Measurements from ENCODE around the gene PIERCE2. TPM values are rescaled to one million over a fixed set of nuclear protein-coding genes. Genes with fewer than 3 reads are reported as not detected.
A peak's percentile ranks its signal among the peaks of the same experiment; 100 is the strongest.
"Not testable (repeated sequence)": the region's sequence is repeated elsewhere in the genome, so short reads cannot be mapped to it uniquely, and the experiment has no call there.

Gene PIERCE2
- polyA plus RNA-seq, 2 donors: 0.73 to 2.1 TPM

- H3K4me1 ChIP-seq (ENCODE audit: control insufficient read depth in 2 of 2, insufficient read depth in 2 of 2, low read length in 1 of 2): no peaks in the 10 kb centered on the region
- H3K4me3 ChIP-seq (ENCODE audit: low read depth in 1 of 2, low read length in 2 of 2): no peak overlapping the region
- H3K27me3 ChIP-seq (ENCODE audit: control insufficient read depth in 1 of 2, insufficient read depth in 2 of 2, low read length in 2 of 2): no peaks in the 10 kb centered on the region
- no peaks in the 10 kb centered on the region for H3K9me3 ChIP-seq (ENCODE audit: control insufficient read depth in 2 of 2, insufficient read depth in 1 of 2, low read depth in 1 of 2, low read length in 1 of 2)
- no peaks in the 10 kb centered on the region for H3K36me3 ChIP-seq (ENCODE audit: control insufficient read depth in 2 of 2, insufficient read depth in 2 of 2, low read length in 1 of 2)
- no peak overlapping the region for H3K27ac ChIP-seq (ENCODE audit: low read depth in 2 of 2, low read length in 1 of 2)
Observed at GRCh38 chr15:55387027-55387426, 21.3 kb upstream of the PIERCE2 start.

GRCh38 chr15:55389264-55389607, 19.1 kb upstream of the PIERCE2 start:
- H3K27ac ChIP-seq (ENCODE audit: low read depth in 2 of 2, low read length in 1 of 2): no peak overlapping the region

DNA sequence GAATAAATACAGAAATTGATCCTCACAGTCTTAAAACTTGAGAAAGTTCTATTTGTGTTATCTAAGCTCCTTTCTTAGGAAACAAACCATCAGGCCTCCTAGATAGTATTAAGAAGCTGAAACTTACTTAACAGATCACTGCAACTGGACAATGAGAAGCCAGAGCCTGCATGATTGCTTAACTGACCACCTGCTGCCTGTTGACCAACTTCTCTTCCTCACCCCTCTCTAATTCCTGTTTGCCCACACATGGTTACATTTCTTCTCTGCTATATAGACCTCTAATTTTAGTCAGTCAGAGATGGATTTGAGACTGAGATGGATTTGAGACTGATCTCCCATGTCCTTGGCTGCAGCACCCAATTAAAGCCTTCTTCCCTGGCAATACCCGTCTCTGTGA, 13.6 kb upstream of the PIERCE2 start:
- Histone ChIP-seq H3K27me3 (ENCODE audit: control insufficient read depth in 1 of 2, insufficient read depth in 2 of 2, low read length in 2 of 2) (no peaks in the 10 kb centered on the region), H3K36me3 (ENCODE audit: control insufficient read depth in 2 of 2, insufficient read depth in 2 of 2, low read length in 1 of 2) (no peaks in the 10 kb centered on the region), H3K4me3 (ENCODE audit: low read depth in 1 of 2, low read length in 2 of 2) (no peak overlapping the region), H3K4me1 (ENCODE audit: control insufficient read depth in 2 of 2, insufficient read depth in 2 of 2, low read length in 1 of 2) (no peaks in the 10 kb centered on the region), H3K27ac (ENCODE audit: low read depth in 2 of 2, low read length in 1 of 2) (no peak overlapping the region), H3K9me3 (ENCODE audit: control insufficient read depth in 2 of 2, insufficient read depth in 1 of 2, low read depth in 1 of 2, low read length in 1 of 2) (no peaks in the 10 kb centered on the region)
- 95 to 97% methylated on average over 1 of the region's 1 CpG for WGBS, 2 donors

More at GRCh38 chr15:55389264-55389607, 19.1 kb upstream of the PIERCE2 start:
- Histone ChIP-seq H3K27me3 (ENCODE audit: control insufficient read depth in 1 of 2, insufficient read depth in 2 of 2, low read length in 2 of 2) (no peaks in the 10 kb centered on the region), H3K36me3 (ENCODE audit: control insufficient read depth in 2 of 2, insufficient read depth in 2 of 2, low read length in 1 of 2) (no peaks in the 10 kb centered on the region), H3K9me3 (ENCODE audit: control insufficient read depth in 2 of 2, insufficient read depth in 1 of 2, low read depth in 1 of 2, low read length in 1 of 2) (no peaks in the 10 kb centered on the region), H3K4me1 (ENCODE audit: control insufficient read depth in 2 of 2, insufficient read depth in 2 of 2, low read length in 1 of 2) (no peaks in the 10 kb centered on the region), H3K4me3 (ENCODE audit: low read depth in 1 of 2, low read length in 2 of 2) (no peak overlapping the region)

- no peak overlapping the region for H3K4me3 ChIP-seq (ENCODE audit: low read depth in 1 of 2, low read length in 2 of 2)
- no peaks in the 10 kb centered on the region for H3K36me3 ChIP-seq (ENCODE audit: control insufficient read depth in 2 of 2, insufficient read depth in 2 of 2, low read length in 1 of 2)
- no peak overlapping the region for H3K27ac ChIP-seq (ENCODE audit: low read depth in 2 of 2, low read length in 1 of 2)
- WGBS, 2 donors: 94 to 96% methylated on average over 5 of the region's 5 CpGs
- no peaks in the 10 kb centered on the region for H3K4me1 ChIP-seq (ENCODE audit: control insufficient read depth in 2 of 2, insufficient read depth in 2 of 2, low read length in 1 of 2)
- H3K9me3 ChIP-seq (ENCODE audit: control insufficient read depth in 2 of 2, insufficient read depth in 1 of 2, low read depth in 1 of 2, low read length in 1 of 2): no peaks in the 10 kb centered on the region
- H3K27me3 ChIP-seq (ENCODE audit: control insufficient read depth in 1 of 2, insufficient read depth in 2 of 2, low read length in 2 of 2): no peaks in the 10 kb centered on the region
Observed at GRCh38 chr15:55398243-55398642, 10.1 kb upstream of the PIERCE2 start.

DNA sequence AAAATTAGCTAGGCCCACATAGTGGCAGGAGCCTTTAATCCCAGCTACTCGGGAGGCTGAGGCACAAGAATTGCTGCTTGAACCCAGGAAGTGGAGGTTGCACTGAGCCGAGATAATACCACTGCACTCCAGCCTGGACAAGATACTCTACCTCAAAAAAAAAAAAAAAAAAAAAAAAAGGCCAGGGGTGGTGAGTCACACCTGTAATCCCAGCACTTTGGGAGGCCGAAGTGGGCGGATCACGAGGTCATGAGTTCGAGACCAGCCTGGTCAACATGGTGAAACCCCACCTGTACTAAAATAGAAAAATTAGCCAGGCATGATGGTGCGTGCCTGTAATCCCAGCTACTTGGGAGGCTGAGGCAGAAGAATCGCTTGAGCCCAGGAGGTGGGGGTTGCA, 8.2 kb upstream of the PIERCE2 start:
- not testable (repeated sequence) for H3K4me1 ChIP-seq (ENCODE audit: control insufficient read depth in 2 of 2, insufficient read depth in 2 of 2, low read length in 1 of 2); H3K27ac ChIP-seq (ENCODE audit: low read depth in 2 of 2, low read length in 1 of 2); H3K36me3 ChIP-seq (ENCODE audit: control insufficient read depth in 2 of 2, insufficient read depth in 2 of 2, low read length in 1 of 2); H3K4me3 ChIP-seq (ENCODE audit: low read depth in 1 of 2, low read length in 2 of 2); H3K9me3 ChIP-seq (ENCODE audit: control insufficient read depth in 2 of 2, insufficient read depth in 1 of 2, low read depth in 1 of 2, low read length in 1 of 2); H3K27me3 ChIP-seq (ENCODE audit: control insufficient read depth in 1 of 2, insufficient read depth in 2 of 2, low read length in 2 of 2)
- 88 to 97% methylated on average over 8 of the region's 8 CpGs for WGBS, 2 donors

DNA sequence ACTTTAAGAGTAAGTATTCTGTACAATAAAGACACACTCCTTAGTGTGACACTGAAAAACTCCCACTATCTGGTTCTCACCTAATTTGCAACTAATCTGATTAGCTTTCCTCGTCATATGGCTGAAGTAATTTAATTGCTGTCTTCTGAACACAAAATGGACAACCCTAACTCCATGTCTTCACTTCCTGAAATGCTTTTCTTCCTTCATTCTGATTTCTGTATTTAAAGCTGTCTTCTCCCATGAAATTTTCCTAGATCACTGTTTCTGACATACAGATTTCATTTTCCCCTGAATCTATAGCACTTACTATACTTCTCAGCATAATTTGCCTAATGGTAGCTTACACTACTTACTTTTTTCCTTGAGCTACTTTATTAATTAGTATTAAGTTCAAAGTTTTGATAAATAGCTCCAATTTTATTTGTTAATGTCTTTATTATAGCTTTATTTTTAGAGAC, 6.5 kb upstream of the PIERCE2 start:
- 72 to 95% methylated on average over 1 of the region's 1 CpG for WGBS, 2 donors
- H3K9me3 ChIP-seq (ENCODE audit: control insufficient read depth in 2 of 2, insufficient read depth in 1 of 2, low read depth in 1 of 2, low read length in 1 of 2): no peaks in the 10 kb centered on the region
- no peaks in the 10 kb centered on the region for H3K36me3 ChIP-seq (ENCODE audit: control insufficient read depth in 2 of 2, insufficient read depth in 2 of 2, low read length in 1 of 2)
- no peaks in the 10 kb centered on the region for H3K27me3 ChIP-seq (ENCODE audit: control insufficient read depth in 1 of 2, insufficient read depth in 2 of 2, low read length in 2 of 2)
- no peaks in the 10 kb centered on the region for H3K4me1 ChIP-seq (ENCODE audit: control insufficient read depth in 2 of 2, insufficient read depth in 2 of 2, low read length in 1 of 2)
- H3K4me3 ChIP-seq (ENCODE audit: low read depth in 1 of 2, low read length in 2 of 2): no peak overlapping the region
- no peak overlapping the region for H3K27ac ChIP-seq (ENCODE audit: low read depth in 2 of 2, low read length in 1 of 2)

DNA sequence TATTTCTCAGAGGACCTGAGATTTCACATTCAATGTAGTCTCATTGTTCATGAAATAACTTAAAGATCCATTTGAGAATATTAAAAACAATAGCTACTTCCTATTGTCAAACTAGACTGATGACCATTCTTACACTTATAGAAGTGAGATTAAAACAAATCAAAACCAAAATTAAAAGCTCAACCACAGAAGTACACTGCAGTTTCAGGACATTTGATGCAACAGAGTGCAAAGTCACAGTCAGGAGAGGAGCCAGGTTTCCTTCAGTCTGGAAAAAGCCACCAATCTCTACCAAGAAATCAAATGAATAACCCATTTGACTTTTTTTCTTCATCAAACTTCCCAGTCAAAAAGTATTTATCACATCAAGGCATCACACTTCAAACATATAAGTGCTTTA, 5.6 kb upstream of the PIERCE2 start:
- H3K27me3 ChIP-seq (ENCODE audit: control insufficient read depth in 1 of 2, insufficient read depth in 2 of 2, low read length in 2 of 2): no peaks in the 10 kb centered on the region
- H3K4me3 ChIP-seq (ENCODE audit: low read depth in 1 of 2, low read length in 2 of 2): no peak overlapping the region
- H3K27ac ChIP-seq (ENCODE audit: low read depth in 2 of 2, low read length in 1 of 2): no peak overlapping the region
- H3K4me1 ChIP-seq (ENCODE audit: control insufficient read depth in 2 of 2, insufficient read depth in 2 of 2, low read length in 1 of 2): no peaks in the 10 kb centered on the region
- H3K36me3 ChIP-seq (ENCODE audit: control insufficient read depth in 2 of 2, insufficient read depth in 2 of 2, low read length in 1 of 2): no peaks in the 10 kb centered on the region
- H3K9me3 ChIP-seq (ENCODE audit: control insufficient read depth in 2 of 2, insufficient read depth in 1 of 2, low read depth in 1 of 2, low read length in 1 of 2): no peaks in the 10 kb centered on the region

DNA sequence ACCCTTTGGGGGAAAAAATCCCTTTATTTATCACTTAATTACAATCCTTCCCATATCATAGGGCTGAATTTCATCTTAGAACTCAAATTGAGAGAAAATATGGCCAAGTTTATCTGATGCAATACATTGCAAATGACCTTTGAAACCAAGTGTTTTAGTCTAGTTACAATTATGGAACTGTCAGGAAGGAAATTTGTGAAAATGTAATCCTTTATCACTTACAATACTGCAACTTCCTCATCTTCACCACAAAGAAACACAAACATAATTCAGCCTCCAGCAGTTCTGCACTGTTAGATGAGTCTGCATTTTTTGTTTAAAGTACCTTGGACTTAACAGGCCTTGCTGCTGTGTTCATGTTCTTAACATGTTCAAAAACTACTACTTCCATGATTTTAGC, 4.8 kb upstream of the PIERCE2 start:
- Histone ChIP-seq H3K4me1 (ENCODE audit: control insufficient read depth in 2 of 2, insufficient read depth in 2 of 2, low read length in 1 of 2) (no peaks in the 10 kb centered on the region), H3K9me3 (ENCODE audit: control insufficient read depth in 2 of 2, insufficient read depth in 1 of 2, low read depth in 1 of 2, low read length in 1 of 2) (no peaks in the 10 kb centered on the region), H3K4me3 (ENCODE audit: low read depth in 1 of 2, low read length in 2 of 2) (no peak overlapping the region), H3K27me3 (ENCODE audit: control insufficient read depth in 1 of 2, insufficient read depth in 2 of 2, low read length in 2 of 2) (no peaks in the 10 kb centered on the region), H3K27ac (ENCODE audit: low read depth in 2 of 2, low read length in 1 of 2) (no peak overlapping the region), H3K36me3 (ENCODE audit: control insufficient read depth in 2 of 2, insufficient read depth in 2 of 2, low read length in 1 of 2) (no peaks in the 10 kb centered on the region)

DNA sequence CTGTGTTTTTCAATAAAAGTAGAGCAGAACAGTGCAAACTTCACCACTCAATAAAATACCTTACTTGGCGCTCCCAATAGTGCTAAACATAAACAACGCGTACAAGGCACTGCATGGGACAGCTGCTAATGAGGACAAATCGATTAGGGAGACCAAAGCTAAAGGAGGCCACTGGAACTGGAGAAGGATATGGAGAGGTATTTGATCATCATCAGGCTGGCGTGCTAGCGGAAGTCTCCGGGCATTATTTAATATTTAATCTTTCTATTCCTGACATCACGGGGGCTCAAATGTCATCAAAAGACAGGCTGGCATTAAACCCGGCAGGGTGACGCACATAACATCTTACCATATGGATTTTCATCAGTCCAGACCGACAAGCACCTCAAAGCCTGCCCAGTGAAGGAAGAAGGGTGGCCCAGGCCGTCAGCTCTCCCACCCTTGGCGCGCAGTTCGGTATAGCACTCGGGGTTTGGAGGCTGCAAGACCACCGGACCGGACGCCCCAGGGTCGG, 740 bp upstream of the PIERCE2 start:
- 2 to 3% methylated on average over 20 of the region's 20 CpGs for WGBS, 2 donors
- no peaks in the 10 kb centered on the region for H3K4me1 ChIP-seq (ENCODE audit: control insufficient read depth in 2 of 2, insufficient read depth in 2 of 2, low read length in 1 of 2)

DNA sequence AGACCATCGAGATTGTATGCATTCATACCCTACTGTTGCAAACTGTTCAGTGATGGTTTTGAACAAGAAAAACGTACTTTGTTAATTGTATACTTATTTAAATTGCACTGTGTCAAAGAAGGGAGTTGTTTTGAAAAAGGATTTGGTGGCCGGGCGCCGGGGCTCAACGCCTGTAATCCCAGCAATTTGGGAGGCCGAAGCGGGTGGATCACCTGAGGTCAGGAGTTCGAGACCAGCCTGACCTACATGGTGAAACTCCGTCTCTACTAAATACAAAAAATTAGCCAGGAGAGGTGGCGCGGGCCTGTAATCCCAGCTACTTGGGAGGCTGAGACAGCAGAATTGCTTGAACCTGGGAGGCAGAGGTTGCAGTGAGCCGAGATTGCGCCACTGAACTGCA, 681 bp downstream of the PIERCE2 start:
- WGBS, 2 donors: 53 to 65% methylated on average over 14 of the region's 14 CpGs
- H3K27ac ChIP-seq (ENCODE audit: low read depth in 2 of 2, low read length in 1 of 2): peak overlapping the region in 1 of 2 donors; percentile 34
- H3K4me3 ChIP-seq (ENCODE audit: low read depth in 1 of 2, low read length in 2 of 2): peak overlapping the region in 1 of 2 donors; percentile 94

More for the DNA sequence above, 740 bp upstream of the PIERCE2 start:
- Histone ChIP-seq H3K4me3 (ENCODE audit: low read depth in 1 of 2, low read length in 2 of 2) (peak overlapping the region; percentile 83 to 94), H3K27me3 (ENCODE audit: control insufficient read depth in 1 of 2, insufficient read depth in 2 of 2, low read length in 2 of 2) (no peaks in the 10 kb centered on the region), H3K9me3 (ENCODE audit: control insufficient read depth in 2 of 2, insufficient read depth in 1 of 2, low read depth in 1 of 2, low read length in 1 of 2) (no peaks in the 10 kb centered on the region), H3K27ac (ENCODE audit: low read depth in 2 of 2, low read length in 1 of 2) (peak overlapping the region; percentile 86 to 93), H3K36me3 (ENCODE audit: control insufficient read depth in 2 of 2, insufficient read depth in 2 of 2, low read length in 1 of 2) (no peaks in the 10 kb centered on the region)

More for the DNA sequence above, 681 bp downstream of the PIERCE2 start:
- not testable (repeated sequence) for H3K36me3 ChIP-seq (ENCODE audit: control insufficient read depth in 2 of 2, insufficient read depth in 2 of 2, low read length in 1 of 2); H3K4me1 ChIP-seq (ENCODE audit: control insufficient read depth in 2 of 2, insufficient read depth in 2 of 2, low read length in 1 of 2); H3K9me3 ChIP-seq (ENCODE audit: control insufficient read depth in 2 of 2, insufficient read depth in 1 of 2, low read depth in 1 of 2, low read length in 1 of 2); H3K27me3 ChIP-seq (ENCODE audit: control insufficient read depth in 1 of 2, insufficient read depth in 2 of 2, low read length in 2 of 2)
